AG04450 (cell line): ENCODE data around the gene SBK1. TPM values are rescaled to one million over a fixed set of nuclear protein-coding genes. Genes with fewer than 3 reads are reported as not detected.

Experiments used
- CTCF ChIA-PET: fragments of 300-600, 350-600 bp; formaldehyde crosslinking; extraction: SDS; loops from one replicate; lab custom pipeline; 2022; ENCODE audit warnings: antibody characterized with exemption, inconsistent platforms; lab: Charles Lee
- POLR2A ChIA-PET: fragments of 350-600 bp; formaldehyde crosslinking; extraction: SDS; loops from one replicate; lab custom pipeline; 2021; ENCODE audit warnings: antibody characterized with exemption, inconsistent platforms; lab: Yijun Ruan, JAX
- DNase-seq: peaks from one replicate; pipeline ENCODE4 v3.0.0-alpha.2; 2011; ENCODE audit warnings: low read depth, low spot score
- H3K27ac ChIP-seq: one replicate; pipeline ENCODE4 v1.5.1; 2012; ENCODE audit warnings: low read depth, low read length, control low read depth
- H3K27me3 ChIP-seq: one replicate; pipeline ENCODE4 v1.6.0; 2012; ENCODE audit warnings: low read length; ENCODE audit not compliant: control insufficient read depth, insufficient read depth
- H3K4me3 ChIP-seq: 2 replicates; pipeline ENCODE4 v1.5.1; 2011; ENCODE audit warnings: mild to moderate bottlenecking, low read depth, low read length, control low read depth
- H3K9me3 ChIP-seq: 2 replicates; pipeline ENCODE4 v1.5.1; 2012; ENCODE audit warnings: low read length; ENCODE audit not compliant: control insufficient read depth, insufficient read depth
- polyA plus RNA-seq: library from polyadenylated mRNA; depleted of rRNA; stranded (reverse); fragments of >200 nt; gene quantifications from 2 replicates; pipeline ENCODE4 v1.2.3, GENCODE V29; 2011
- TF ChIP-seq, protein P1 (sequence below): IDR thresholded peaks from 2 replicates; pipeline ENCODE4 v1.5.1; 2011; ENCODE audit warnings: low read depth, low read length, control low read depth, inconsistent platforms

SBK1 gene
- polyA plus RNA-seq, 1 experiment: 0.02 TPM

- CTCF ChIA-PET: no interaction called here
- TF ChIP-seq, protein P1, sequence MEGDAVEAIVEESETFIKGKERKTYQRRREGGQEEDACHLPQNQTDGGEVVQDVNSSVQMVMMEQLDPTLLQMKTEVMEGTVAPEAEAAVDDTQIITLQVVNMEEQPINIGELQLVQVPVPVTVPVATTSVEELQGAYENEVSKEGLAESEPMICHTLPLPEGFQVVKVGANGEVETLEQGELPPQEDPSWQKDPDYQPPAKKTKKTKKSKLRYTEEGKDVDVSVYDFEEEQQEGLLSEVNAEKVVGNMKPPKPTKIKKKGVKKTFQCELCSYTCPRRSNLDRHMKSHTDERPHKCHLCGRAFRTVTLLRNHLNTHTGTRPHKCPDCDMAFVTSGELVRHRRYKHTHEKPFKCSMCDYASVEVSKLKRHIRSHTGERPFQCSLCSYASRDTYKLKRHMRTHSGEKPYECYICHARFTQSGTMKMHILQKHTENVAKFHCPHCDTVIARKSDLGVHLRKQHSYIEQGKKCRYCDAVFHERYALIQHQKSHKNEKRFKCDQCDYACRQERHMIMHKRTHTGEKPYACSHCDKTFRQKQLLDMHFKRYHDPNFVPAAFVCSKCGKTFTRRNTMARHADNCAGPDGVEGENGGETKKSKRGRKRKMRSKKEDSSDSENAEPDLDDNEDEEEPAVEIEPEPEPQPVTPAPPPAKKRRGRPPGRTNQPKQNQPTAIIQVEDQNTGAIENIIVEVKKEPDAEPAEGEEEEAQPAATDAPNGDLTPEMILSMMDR: no peak
- POLR2A ChIA-PET: no interaction called here
Observed at GRCh38 chr16:28257256-28257655, 35.1 kb upstream of the SBK1 start.

DNA sequence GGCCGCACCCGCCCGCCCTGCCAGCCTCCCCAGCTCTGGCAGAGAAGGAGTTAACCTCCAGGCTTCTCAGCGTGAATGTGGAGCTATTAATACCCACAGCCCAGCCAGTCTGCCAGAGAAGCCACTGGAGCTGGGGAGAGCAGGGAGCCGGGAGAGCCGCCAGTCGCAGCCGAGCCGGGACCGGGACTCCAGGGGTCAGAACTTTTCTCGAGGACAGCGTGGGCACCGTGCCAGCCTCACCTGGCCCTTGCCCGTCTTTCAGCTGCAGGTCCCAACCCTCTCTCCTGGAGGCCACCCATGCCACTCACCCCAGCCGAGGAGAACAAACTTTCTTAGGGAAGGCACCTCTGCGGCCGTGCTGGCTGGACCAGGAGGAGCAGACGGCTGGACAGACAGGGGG lies 33.8 kb upstream of the SBK1 start:
- H3K27me3 ChIP-seq: peaks cover 35% of the 10 kb centered on the region
- CTCF ChIA-PET: no interaction called here
- no peak overlapping the region for H3K4me3 ChIP-seq
- POLR2A ChIA-PET: no interaction called here
- TF ChIP-seq, protein P1: no peak
- DNase-seq: no peak
- no peak overlapping the region for H3K27ac ChIP-seq
- peaks cover 3% of the 10 kb centered on the region for H3K9me3 ChIP-seq

More at GRCh38 chr16:28257256-28257655, 35.1 kb upstream of the SBK1 start:
- peaks cover 28% of the 10 kb centered on the region for H3K27me3 ChIP-seq
- no peak for DNase-seq
- H3K4me3 ChIP-seq: no peak overlapping the region
- H3K27ac ChIP-seq: no peak overlapping the region
- H3K9me3 ChIP-seq: no peaks in the 10 kb centered on the region; the same call in 1 of the 2 replicates

DNA sequence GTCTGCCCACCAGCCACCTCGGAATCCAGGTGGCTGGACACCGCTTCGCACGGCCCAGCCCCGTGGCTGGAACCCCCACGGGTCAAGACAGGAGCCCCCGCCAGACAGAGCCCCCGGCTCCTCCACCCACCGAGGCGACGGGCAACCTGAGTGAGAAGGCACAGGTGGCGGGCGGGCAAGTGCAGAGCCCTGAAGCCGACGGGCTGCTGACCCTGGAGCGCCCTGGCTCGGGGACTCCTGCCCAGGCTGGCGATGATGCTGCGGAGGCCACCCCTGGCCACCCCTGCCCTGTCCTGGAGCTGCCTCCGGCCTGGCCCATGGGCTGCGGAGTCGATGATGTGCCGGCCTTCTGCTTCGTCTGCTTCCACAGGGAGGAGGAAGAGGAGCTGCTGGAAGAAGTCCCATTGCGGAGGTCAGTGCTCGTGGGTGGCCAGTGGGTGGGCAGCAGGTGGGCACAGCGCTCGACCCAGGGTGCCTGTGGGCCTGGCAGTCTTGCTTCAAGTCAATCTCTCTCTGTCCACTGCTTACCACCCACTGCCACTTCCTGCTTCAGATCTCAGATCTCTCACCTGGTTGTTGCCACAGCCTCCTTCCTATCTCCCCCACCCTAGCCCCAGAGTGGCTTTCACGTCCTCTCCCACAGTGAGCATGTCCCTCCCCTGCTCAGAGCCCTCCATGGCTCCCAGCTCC lies 33.1 kb upstream of the SBK1 start:
- no peak overlapping the region for H3K27ac ChIP-seq
- peaks cover 35% of the 10 kb centered on the region for H3K27me3 ChIP-seq
- H3K9me3 ChIP-seq: peaks cover 3% of the 10 kb centered on the region
- POLR2A ChIA-PET: no interaction called here
- TF ChIP-seq, protein P1: no peak
- CTCF ChIA-PET: interaction anchor here (0.6 kb wide), 1 partner anchor 514 kb away, joined by 3 read pairs; no protein-coding TSS in a partner anchor
- H3K4me3 ChIP-seq: no peak overlapping the region
- no peak for DNase-seq

GRCh38 chr16:28259781-28260150 lies 32.6 kb upstream of the SBK1 start:
- ChIA-PET POLR2A (no interaction called here), CTCF (interaction anchor here (0.6 kb wide), 1 partner anchor 514 kb away, joined by 3 read pairs; no protein-coding TSS in a partner anchor)
- Histone ChIP-seq H3K9me3 (peaks cover 3% of the 10 kb centered on the region), H3K4me3 (no peak overlapping the region), H3K27me3 (peaks cover 35% of the 10 kb centered on the region), H3K27ac (no peak overlapping the region)
- TF ChIP-seq, protein P1: no peak
- no peak for DNase-seq

DNA sequence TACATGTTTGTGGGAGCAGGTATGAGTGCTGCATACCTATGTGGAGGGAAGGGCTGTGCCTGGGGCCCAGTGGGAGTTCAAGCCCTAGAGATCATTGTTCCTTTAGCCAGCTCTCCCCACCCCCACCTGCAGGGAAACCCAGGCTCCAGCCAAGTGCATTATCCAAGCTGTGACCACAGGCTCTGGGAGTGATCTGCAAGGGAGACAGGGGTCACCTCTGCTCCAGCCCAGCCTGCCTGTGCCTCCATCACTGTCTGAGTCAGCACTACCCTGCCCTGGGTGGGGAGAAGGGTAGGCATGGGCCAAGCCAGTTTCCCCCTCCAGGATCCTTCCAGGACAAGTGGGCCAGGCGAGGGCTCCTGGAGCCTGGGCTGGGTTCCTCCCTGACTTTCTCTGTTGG lies 32.1 kb upstream of the SBK1 start:
- DNase-seq: no peak
- peaks cover 3% of the 10 kb centered on the region for H3K9me3 ChIP-seq
- H3K4me3 ChIP-seq: no peak overlapping the region
- no peak overlapping the region for H3K27ac ChIP-seq
- TF ChIP-seq, protein P1: no peak
- peaks cover 35% of the 10 kb centered on the region for H3K27me3 ChIP-seq
- ChIA-PET CTCF (no interaction called here), POLR2A (no interaction called here)
